T-helper 2 cell treated with Interferon-gamma antibody and Interleukin-4, amounts not matched to agents 100 ng/mL and 5 ng/mL, for 36 hours (primary cell): ENCODE results near the gene HYAL3. TPM values are rescaled to one million over a fixed set of nuclear protein-coding genes. Genes with fewer than 3 reads are reported as not detected.

Experiments
- intact Hi-C: fragments of 100-400 bp; cut with micrococcal nuclease; formaldehyde crosslinking; loops from one replicate; pipeline ENCODE4 v1.15.1; 2023
- total RNA-seq: library from RNA; stranded (reverse); gene quantifications from 2 replicates; pipeline ENCODE4 v1.2.3, GENCODE V29; 2022

Gene HYAL3
- total RNA-seq, 1 donor from 2014 or later, result 13.6 TPM

- intact Hi-C loops, result no loop called here
Measured at GRCh38 chr3:50333744-50334328, 34.6 kb upstream of the HYAL3 start.

DNA sequence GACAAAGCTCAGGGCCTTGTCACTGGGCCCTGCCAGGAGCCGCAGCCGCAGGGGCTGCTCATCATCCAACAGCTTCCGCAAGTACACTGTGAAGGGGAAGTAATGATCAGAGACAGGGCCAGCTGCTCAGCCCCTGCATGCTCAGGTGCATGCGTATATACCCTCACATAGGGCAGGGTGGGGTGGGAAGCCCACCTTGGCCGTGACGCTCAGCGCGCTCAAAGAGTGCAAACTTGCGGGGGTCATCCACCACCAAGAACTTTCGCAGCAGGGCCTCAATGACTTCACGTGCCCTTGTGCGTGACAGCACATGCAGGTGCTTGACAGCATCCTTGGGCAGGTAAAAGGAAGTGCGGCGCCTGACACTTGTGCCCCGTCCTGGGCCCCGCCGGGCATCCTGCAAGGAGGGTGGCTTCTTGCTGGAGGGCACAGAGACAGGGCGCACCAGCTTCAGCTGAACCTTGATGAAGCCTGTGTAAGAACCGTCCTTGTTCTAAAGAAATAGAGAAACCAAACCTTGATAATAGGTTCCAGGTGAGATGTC is 32.2 kb upstream of the HYAL3 start:
- intact Hi-C loops, result no loop called here

GRCh38 chr3:50330330-50330729 is 31.1 kb upstream of the HYAL3 start:
- intact Hi-C loops, result no loop called here

GRCh38 chr3:50327943-50328691 is 28.9 kb upstream of the HYAL3 start, which contains the start of gene TUSC2:
Gene TUSC2 (minus strand): TSS chr3:50328223. CDS start chr3:50328099, 124 bp downstream.
- intact Hi-C loops, result loop anchor here (1.0 kb wide), 2 partner anchors 9 to 29 kb away; partner anchors contain the start of genes HYAL3 and NAA80

GRCh38 chr3:50327129-50327528 is 27.9 kb upstream of the HYAL3 start:
- intact Hi-C loops, result no loop called here

DNA sequence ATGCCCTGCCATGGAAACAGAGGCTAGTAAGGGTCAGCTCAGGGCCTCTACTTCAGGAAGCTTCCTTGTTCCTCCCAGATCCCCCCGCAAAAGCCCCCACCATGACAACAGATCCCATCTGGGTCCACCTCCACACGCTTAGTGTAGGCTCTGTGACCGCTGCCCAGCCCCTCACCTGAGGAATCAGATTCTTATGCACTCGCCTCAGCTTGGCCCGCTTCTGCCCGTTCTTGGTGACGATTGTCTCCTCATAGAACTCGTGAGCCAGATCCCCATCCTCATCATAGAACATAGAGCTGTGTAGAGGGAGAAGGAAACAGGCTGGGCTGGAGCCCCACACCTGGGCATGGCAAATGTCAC is 27.0 kb upstream of the HYAL3 start:
- intact Hi-C loops, result no loop called here

GRCh38 chr3:50325497-50326181 is 26.4 kb upstream of the HYAL3 start:
- intact Hi-C loops, result no loop called here

- intact Hi-C loops, result no loop called here
Measured at GRCh38 chr3:50325113-50325480, 25.9 kb upstream of the HYAL3 start.

GRCh38 chr3:50324351-50325112 is 25.3 kb upstream of the HYAL3 start:
- intact Hi-C loops, result loop anchor here (1.0 kb wide), 1 partner anchor 50 kb away; no protein-coding TSS in a partner anchor

- intact Hi-C loops, result loop anchor here (1.0 kb wide), 1 partner anchor 49 kb away; no protein-coding TSS in a partner anchor
Measured at GRCh38 chr3:50323614-50324199, 24.5 kb upstream of the HYAL3 start.

- intact Hi-C loops, result no loop called here
Measured at GRCh38 chr3:50323092-50323600, 23.9 kb upstream of the HYAL3 start.

- intact Hi-C loops, result no loop called here
Measured at GRCh38 chr3:50322386-50323091, 23.3 kb upstream of the HYAL3 start, which contains the start of gene HYAL2. Gene HYAL2 (minus strand): TSS chr3:50322745. CDS start chr3:50320489, 2,256 bp downstream.

- intact Hi-C loops, result no loop called here
Measured at GRCh38 chr3:50322115-50322385, 22.8 kb upstream of the HYAL3 start.

- intact Hi-C loops, result loop anchor here (1.0 to 2.0 kb wide), 3 partner anchors 15 to 29 kb away; partner anchors contain the start of genes HYAL3, IFRD2 and NAA80
Measured at GRCh38 chr3:50321336-50322114, 22.3 kb upstream of the HYAL3 start.

- intact Hi-C loops, result loop anchor here (1.0 to 2.0 kb wide), 3 partner anchors 16 to 29 kb away; partner anchors contain the start of genes HYAL3, IFRD2 and NAA80
Measured at GRCh38 chr3:50320853-50321335, 21.7 kb upstream of the HYAL3 start.

DNA sequence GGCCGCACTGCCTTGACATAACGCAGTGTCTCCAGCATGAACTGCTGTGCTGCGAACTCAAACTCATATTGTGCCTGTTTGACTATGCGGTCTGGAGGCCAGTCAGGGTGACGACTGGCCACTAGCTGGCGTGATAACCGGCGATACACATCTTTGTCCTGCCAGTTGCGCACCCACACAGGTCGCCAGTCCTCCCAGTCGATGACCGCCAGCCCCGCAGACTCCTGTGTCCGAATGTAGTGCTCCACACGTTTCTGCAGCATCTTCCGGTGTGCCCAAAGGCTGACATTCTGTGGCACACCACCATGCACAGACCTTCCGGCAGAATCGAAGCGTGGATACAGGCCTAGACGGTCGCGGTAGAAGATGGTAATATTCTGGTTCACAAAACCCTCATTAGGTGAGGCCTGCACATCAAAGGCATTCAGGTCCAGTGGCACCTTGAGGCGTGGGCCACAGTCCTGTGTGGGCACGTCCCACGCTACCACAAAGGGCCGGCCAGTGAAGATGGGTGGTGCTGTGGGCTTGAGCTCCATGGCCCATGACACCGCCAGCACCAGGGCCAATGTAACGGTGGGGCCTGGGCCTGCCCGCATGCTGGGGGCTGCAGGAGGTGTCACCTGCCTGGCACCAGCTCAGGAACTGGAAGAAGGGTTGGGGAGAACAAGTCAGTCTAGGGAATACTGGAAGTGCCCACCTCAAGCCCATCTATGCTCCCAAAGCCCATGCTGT is 20.9 kb upstream of the HYAL3 start:
- intact Hi-C loops, result loop anchor here (2.0 kb wide), 1 partner anchor 17 kb away; no protein-coding TSS in a partner anchor

GRCh38 chr3:50319181-50319893 is 20.1 kb upstream of the HYAL3 start:
- intact Hi-C loops, result no loop called here

DNA sequence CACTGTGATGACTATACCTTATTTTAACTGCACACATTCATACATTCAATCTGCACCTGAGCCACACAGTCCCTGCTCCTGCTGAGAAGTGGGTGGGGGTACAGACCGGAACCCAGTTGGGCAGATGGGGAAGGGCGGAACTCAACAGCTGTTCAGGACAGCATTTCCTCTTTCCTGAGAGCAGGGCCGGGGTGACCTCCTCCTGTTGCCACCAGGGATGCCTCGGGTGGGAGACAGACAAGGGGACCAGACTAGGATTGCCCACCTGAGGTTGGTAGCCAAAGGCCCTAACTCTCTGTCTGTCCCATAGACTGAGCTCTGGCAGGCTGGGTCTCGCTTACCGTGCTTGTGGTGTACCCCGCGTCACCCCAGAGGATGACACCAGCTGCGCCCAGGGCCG is 19.4 kb upstream of the HYAL3 start:
- intact Hi-C loops, result no loop called here
